Adrenal gland (tissue), 5 donors: ENCODE data around the gene ATP6V0A4.

Experiments
- POLR2A ChIP-seq, 2 donors: fragments of 450-650 bp; IDR thresholded peaks; one replicate each; pipeline ENCODE4 v1.6.1; 2017; ENCODE audit warnings: antibody characterized with exemption in 2 of 2, mild to moderate bottlenecking in 2 of 2, moderate library complexity in 1 of 2
- TF ChIP-seq, protein P1 (sequence below), 6 experiments: fragments of 450-650 bp in 4 of 6; fragments of 200-600 bp in 2 of 6; sonication (generic) in 1 of 6; IDR thresholded peaks; 1 replicate in 5 of 6; 2 replicates in 1 of 6; pipeline versions ENCODE4 v1.5.1 to v1.8.0; 2016 to 2021; ENCODE audit warnings: antibody characterized with exemption in 6 of 6, mild to moderate bottlenecking in 2 of 6, moderate library complexity in 1 of 6
- donor health status: DM: no; HTN: no; CAD: no.

DNA sequence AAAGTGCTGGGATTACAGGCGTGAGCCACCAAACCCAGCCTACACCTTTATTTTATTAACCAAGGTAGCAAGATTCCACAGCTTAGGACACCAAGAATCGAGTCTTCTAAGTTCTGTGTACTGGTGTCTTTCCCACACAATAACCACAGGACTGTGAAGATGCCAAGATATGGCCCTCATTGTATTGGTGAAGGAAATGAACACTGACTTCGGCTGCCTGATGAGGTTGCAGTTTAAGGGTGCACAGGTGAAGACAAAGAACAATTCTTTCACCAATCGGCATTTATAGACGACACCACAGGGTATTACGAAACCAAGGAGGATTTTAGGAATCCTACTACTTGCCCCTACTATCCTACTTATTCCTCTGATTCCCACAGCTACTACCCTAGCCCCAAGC, 49.3 kb downstream of the ATP6V0A4 start:
- no peak for TF ChIP-seq POLR2A (IDR thresholded peaks at IDR 0.05)
- TF ChIP-seq, protein P1, sequence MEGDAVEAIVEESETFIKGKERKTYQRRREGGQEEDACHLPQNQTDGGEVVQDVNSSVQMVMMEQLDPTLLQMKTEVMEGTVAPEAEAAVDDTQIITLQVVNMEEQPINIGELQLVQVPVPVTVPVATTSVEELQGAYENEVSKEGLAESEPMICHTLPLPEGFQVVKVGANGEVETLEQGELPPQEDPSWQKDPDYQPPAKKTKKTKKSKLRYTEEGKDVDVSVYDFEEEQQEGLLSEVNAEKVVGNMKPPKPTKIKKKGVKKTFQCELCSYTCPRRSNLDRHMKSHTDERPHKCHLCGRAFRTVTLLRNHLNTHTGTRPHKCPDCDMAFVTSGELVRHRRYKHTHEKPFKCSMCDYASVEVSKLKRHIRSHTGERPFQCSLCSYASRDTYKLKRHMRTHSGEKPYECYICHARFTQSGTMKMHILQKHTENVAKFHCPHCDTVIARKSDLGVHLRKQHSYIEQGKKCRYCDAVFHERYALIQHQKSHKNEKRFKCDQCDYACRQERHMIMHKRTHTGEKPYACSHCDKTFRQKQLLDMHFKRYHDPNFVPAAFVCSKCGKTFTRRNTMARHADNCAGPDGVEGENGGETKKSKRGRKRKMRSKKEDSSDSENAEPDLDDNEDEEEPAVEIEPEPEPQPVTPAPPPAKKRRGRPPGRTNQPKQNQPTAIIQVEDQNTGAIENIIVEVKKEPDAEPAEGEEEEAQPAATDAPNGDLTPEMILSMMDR (IDR thresholded peaks at IDR 0.05), result no peak
